ENCODE data around the gene MTFMT. TPM values are rescaled to one million over a fixed set of nuclear protein-coding genes. Genes with fewer than 3 reads are reported as not detected.

MTFMT gene
- total RNA-seq, 4 donors from 2014 or later: 21.1 to 36.9 (median 29.4) TPM

DNA sequence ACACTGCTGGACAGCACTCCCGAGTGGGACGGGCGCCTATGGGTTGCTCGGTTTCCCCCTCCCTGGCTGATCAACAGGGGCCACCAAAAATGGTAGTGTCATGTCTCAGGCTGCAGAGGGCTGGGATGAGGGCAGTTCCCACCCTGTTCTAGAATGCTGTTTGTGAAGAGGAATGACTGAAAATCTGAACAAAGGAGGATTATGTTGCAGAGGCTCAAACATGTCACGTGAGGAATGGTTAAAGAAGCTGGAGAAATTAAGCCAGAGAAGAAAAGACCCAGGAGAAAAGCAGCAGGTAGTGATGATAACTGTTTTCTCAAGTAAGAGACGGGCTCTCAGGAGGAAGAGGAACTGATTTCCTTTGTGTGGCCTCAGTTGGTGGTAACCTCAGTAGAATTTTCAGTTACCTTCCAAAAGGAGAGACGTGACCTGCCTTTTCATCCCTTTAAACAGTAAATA lies 50.2 kb downstream of the MTFMT start:
- peaks cover 0 to 73% of the 10 kb centered on the region in 2 donors for H3K36me3 ChIP-seq
- WGBS, 2 donors (ENCODE audit: low coverage in 1 of 2): 56 to 74% methylated on average over 3 to 7 of the region's 7 CpGs
- ATAC-seq: no peak

GRCh38 chr15:64975390-64975789 lies 54.0 kb downstream of the MTFMT start:
- Histone ChIP-seq H3K36me3 (peaks cover 0 to 100% of the 10 kb centered on the region in 2 donors), H3K4me3 (no peak overlapping the region), H3K4me1 (no peaks in the 10 kb centered on the region), H3K9me3 (no peaks in the 10 kb centered on the region), H3K27me3 (no peaks in the 10 kb centered on the region), H3K27ac (no peak overlapping the region)
- no peak for ATAC-seq
- WGBS, 2 donors (ENCODE audit: low coverage in 1 of 2): 81 to 100% methylated on average over 5 of the region's 5 CpGs
- TF ChIP-seq POLR2A (IDR thresholded peaks at IDR 0.05) (no peak), POLR2AphosphoS5 (IDR thresholded peaks at IDR 0.05) (no peak), EP300 (IDR thresholded peaks at IDR 0.05) (no peak)
- TF ChIP-seq, protein P1, sequence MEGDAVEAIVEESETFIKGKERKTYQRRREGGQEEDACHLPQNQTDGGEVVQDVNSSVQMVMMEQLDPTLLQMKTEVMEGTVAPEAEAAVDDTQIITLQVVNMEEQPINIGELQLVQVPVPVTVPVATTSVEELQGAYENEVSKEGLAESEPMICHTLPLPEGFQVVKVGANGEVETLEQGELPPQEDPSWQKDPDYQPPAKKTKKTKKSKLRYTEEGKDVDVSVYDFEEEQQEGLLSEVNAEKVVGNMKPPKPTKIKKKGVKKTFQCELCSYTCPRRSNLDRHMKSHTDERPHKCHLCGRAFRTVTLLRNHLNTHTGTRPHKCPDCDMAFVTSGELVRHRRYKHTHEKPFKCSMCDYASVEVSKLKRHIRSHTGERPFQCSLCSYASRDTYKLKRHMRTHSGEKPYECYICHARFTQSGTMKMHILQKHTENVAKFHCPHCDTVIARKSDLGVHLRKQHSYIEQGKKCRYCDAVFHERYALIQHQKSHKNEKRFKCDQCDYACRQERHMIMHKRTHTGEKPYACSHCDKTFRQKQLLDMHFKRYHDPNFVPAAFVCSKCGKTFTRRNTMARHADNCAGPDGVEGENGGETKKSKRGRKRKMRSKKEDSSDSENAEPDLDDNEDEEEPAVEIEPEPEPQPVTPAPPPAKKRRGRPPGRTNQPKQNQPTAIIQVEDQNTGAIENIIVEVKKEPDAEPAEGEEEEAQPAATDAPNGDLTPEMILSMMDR (IDR thresholded peaks at IDR 0.05): no peak

More for the DNA sequence above, 50.2 kb downstream of the MTFMT start:
- Histone ChIP-seq H3K27ac (no peak overlapping the region), H3K4me3 (no peak overlapping the region), H3K4me1 (peaks cover 0 to 9% (median 2%) of the 10 kb centered on the region in 3 donors), H3K9me3 (no peaks in the 10 kb centered on the region), H3K27me3 (no peaks in the 10 kb centered on the region)
- TF ChIP-seq, protein P1 (IDR thresholded peaks at IDR 0.05): no peak
- TF ChIP-seq EP300 (IDR thresholded peaks at IDR 0.05) (no peak), POLR2AphosphoS5 (IDR thresholded peaks at IDR 0.05) (no peak), POLR2A (IDR thresholded peaks at IDR 0.05) (no peak)

DNA sequence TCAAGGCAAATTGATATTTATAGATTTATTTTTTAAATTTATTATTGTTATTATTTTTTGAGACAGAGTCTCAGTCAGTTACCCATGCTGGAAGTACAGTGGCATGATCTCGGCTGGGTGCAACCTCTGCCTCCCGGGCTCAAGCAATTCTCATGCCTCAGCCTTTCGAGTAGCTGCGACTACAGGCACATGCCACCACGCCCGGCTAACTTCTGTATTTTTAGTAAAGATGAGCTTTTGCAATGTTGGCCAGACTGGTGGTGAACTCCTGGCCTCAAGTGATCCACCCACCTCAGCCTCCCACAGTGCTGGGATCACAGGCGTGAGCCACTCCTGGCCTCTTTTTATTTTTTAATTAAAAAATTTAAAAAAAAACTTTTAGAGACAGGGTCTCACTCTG lies 58.7 kb downstream of the MTFMT start:
- H3K4me3 ChIP-seq: no peak overlapping the region
- no peaks in the 10 kb centered on the region for H3K4me1 ChIP-seq
- H3K36me3 ChIP-seq: peaks cover 0 to 99% of the 10 kb centered on the region in 2 donors
- H3K27ac ChIP-seq: no peak overlapping the region
- H3K9me3 ChIP-seq: no peaks in the 10 kb centered on the region
- 85 to 86% methylated on average over 6 to 7 of the region's 7 CpGs for WGBS, 2 donors (ENCODE audit: low coverage in 1 of 2)
- TF ChIP-seq POLR2A (IDR thresholded peaks at IDR 0.05) (no peak), EP300 (IDR thresholded peaks at IDR 0.05) (no peak), POLR2AphosphoS5 (IDR thresholded peaks at IDR 0.05) (no peak)
- TF ChIP-seq, protein P1 (IDR thresholded peaks at IDR 0.05): no peak
- ATAC-seq: no peak
- H3K27me3 ChIP-seq: no peaks in the 10 kb centered on the region

DNA sequence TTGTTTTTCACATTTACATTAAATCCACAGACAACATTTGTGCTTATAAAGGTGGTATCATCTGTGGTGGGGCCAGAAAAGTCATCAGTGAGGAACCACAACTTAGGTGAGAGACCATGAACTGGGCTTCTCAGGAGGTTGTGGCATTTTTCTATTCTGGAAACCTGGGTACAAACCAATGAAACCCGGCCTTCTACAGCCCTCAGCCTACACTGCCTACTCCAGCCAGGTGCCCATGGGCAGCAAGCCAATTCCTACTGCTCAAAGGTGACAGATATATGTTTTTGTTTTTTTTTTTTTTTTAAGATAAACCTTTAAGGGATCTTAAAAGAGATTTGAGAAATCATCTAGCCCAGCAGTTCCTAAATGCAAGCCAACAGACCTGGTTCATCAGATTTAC lies 60.0 kb downstream of the MTFMT start:
- TF ChIP-seq POLR2AphosphoS5 (IDR thresholded peaks at IDR 0.05) (no peak), POLR2A (IDR thresholded peaks at IDR 0.05) (no peak)
- WGBS, 2 donors (ENCODE audit: low coverage in 1 of 2): 88 to 100% methylated on average over 1 of the region's 1 CpG
- no peak overlapping the region for H3K27ac ChIP-seq

GRCh38 chr15:64961013-64961412 lies 68.4 kb downstream of the MTFMT start:
- H3K9me3 ChIP-seq: no peaks in the 10 kb centered on the region
- H3K4me3 ChIP-seq: no peak overlapping the region
- H3K27ac ChIP-seq: no peak overlapping the region
- H3K27me3 ChIP-seq: no peaks in the 10 kb centered on the region
- peaks cover 8 to 98% of the 10 kb centered on the region in 2 donors for H3K36me3 ChIP-seq
- H3K4me1 ChIP-seq: no peaks in the 10 kb centered on the region
- TF ChIP-seq, protein P1 (IDR thresholded peaks at IDR 0.05): no peak
- TF ChIP-seq POLR2AphosphoS5 (IDR thresholded peaks at IDR 0.05) (no peak), POLR2A (IDR thresholded peaks at IDR 0.05) (no peak), EP300 (IDR thresholded peaks at IDR 0.05) (no peak)
- ATAC-seq: no peak
- WGBS, 2 donors (ENCODE audit: low coverage in 1 of 2): 91 to 100% methylated on average over 3 to 5 of the region's 5 CpGs

More for the DNA sequence above, 60.0 kb downstream of the MTFMT start:
- no peaks in the 10 kb centered on the region for H3K4me1 ChIP-seq
- no peaks in the 10 kb centered on the region for H3K27me3 ChIP-seq
- ATAC-seq: no peak
- no peaks in the 10 kb centered on the region for H3K9me3 ChIP-seq
- H3K36me3 ChIP-seq: peaks cover 3 to 99% of the 10 kb centered on the region in 2 donors
- H3K4me3 ChIP-seq: no peak overlapping the region
